Esophagus (tissue), 2 donors: ENCODE data around the gene CACNG4. TPM values are rescaled to one million over a fixed set of nuclear protein-coding genes. Genes with fewer than 3 reads are reported as not detected.

ENCODE experiments used
- H3K27ac ChIP-seq, 2 donors: one replicate each; pipeline ENCODE4 v1.5.1; 2013; ENCODE audit warnings: low read depth in 2 of 2, mild to moderate bottlenecking in 2 of 2, inconsistent platforms in 1 of 2, low read length in 1 of 2, moderate library complexity in 1 of 2
- H3K27me3 ChIP-seq, 2 donors: one replicate each; pipeline ENCODE4 v1.6.1; 2013; ENCODE audit warnings: low read length in 2 of 2, control low read depth in 1 of 2, mild to moderate bottlenecking in 1 of 2; ENCODE audit not compliant: insufficient read depth in 2 of 2, control insufficient read depth in 1 of 2
- H3K36me3 ChIP-seq, 2 donors: one replicate each; pipeline ENCODE4 v1.6.1; 2013; ENCODE audit warnings: low read length in 1 of 2; ENCODE audit not compliant: control insufficient read depth in 2 of 2, insufficient read depth in 2 of 2
- H3K4me1 ChIP-seq, 2 donors: one replicate each; pipeline ENCODE4 v1.6.1; 2013; ENCODE audit warnings: low read length in 1 of 2; ENCODE audit not compliant: control insufficient read depth in 2 of 2, insufficient read depth in 2 of 2
- H3K4me3 ChIP-seq, 2 donors: one replicate each; pipeline ENCODE4 v1.5.1; 2013; ENCODE audit warnings: low read length in 2 of 2, mild to moderate bottlenecking in 2 of 2, low read depth in 1 of 2, moderate library complexity in 1 of 2
- H3K9me3 ChIP-seq, 2 donors: one replicate each; pipeline ENCODE4 v1.6.1; 2013; ENCODE audit warnings: mild to moderate bottlenecking in 2 of 2, low read depth in 1 of 2, low read length in 1 of 2, moderate library complexity in 1 of 2; ENCODE audit not compliant: control insufficient read depth in 2 of 2, insufficient read depth in 1 of 2
- WGBS, 2 donors: extraction: QIAGEN DNeasy Blood & Tissue Kit; methylation state at CpG; one replicate each; pipeline ENCODE4 v1.1.7; 2013; 5-methylcytosine and 5-hydroxymethylcytosine counted together
- polyA plus RNA-seq, 2 donors: library from polyadenylated mRNA; stranded (reverse); fragments of 200-250 nt; gene quantifications; one replicate each; pipeline ENCODE4 v1.2.3, GENCODE V29; 2013
- donor health status: healthy with polysubstance abuse.
- donor health status: Bipolar disorder and iron deficiency.

CACNG4 gene
- under 1 TPM; 0.18 to 0.29 TPM for polyA plus RNA-seq

- Histone ChIP-seq H3K36me3 (no peaks in the 10 kb centered on the region), H3K27me3 (peaks cover 0 to 7% of the 10 kb centered on the region in 2 donors), H3K4me3 (peak within 1 kb of the TSS; percentile 31 to 38), H3K27ac (no peak within 1 kb of the TSS), H3K4me1 (peaks cover 13 to 16% of the 10 kb centered on the region in 2 donors), H3K9me3 (no peaks in the 10 kb centered on the region)
- 5 to 14% methylated on average over 25 to 61 of the region's 71 CpGs for WGBS, 2 donors
Measured at GRCh38 chr17:66963909-66964771, at the start of gene CACNG4. Gene CACNG4, plus strand, starts transcription at chr17:66964707. Its CDS starts 205 bp downstream, at chr17:66964912.

- no peak overlapping the region for H3K4me3 ChIP-seq
- H3K27me3 ChIP-seq, result no peaks in the 10 kb centered on the region
- WGBS, 2 donors, result 49 to 55% methylated on average over 7 of the region's 7 CpGs
- H3K27ac ChIP-seq, result no peak overlapping the region
- H3K36me3 ChIP-seq, result no peaks in the 10 kb centered on the region
- H3K4me1 ChIP-seq, result no peaks in the 10 kb centered on the region
- peaks cover 0 to 3% of the 10 kb centered on the region in 2 donors for H3K9me3 ChIP-seq
Measured at GRCh38 chr17:66915204-66915611, 49.3 kb upstream of the CACNG4 start.

GRCh38 chr17:66915792-66916191, 48.7 kb upstream of the CACNG4 start:
- Histone ChIP-seq H3K9me3 (peaks cover 0 to 5% of the 10 kb centered on the region in 2 donors), H3K27me3 (no peaks in the 10 kb centered on the region), H3K36me3 (no peaks in the 10 kb centered on the region), H3K4me1 (no peaks in the 10 kb centered on the region), H3K4me3 (no peak overlapping the region), H3K27ac (no peak overlapping the region)
- WGBS, 2 donors, result 88 to 90% methylated on average over 11 of the region's 11 CpGs

GRCh38 chr17:66916946-66917345, 47.6 kb upstream of the CACNG4 start:
- H3K4me3 ChIP-seq, result no peak overlapping the region
- 96 to 97% methylated on average over 1 of the region's 1 CpG for WGBS, 2 donors
- no peaks in the 10 kb centered on the region for H3K36me3 ChIP-seq
- no peaks in the 10 kb centered on the region for H3K27me3 ChIP-seq
- no peaks in the 10 kb centered on the region for H3K4me1 ChIP-seq
- no peak overlapping the region for H3K27ac ChIP-seq
- H3K9me3 ChIP-seq, result peaks cover 0 to 9% of the 10 kb centered on the region in 2 donors

DNA sequence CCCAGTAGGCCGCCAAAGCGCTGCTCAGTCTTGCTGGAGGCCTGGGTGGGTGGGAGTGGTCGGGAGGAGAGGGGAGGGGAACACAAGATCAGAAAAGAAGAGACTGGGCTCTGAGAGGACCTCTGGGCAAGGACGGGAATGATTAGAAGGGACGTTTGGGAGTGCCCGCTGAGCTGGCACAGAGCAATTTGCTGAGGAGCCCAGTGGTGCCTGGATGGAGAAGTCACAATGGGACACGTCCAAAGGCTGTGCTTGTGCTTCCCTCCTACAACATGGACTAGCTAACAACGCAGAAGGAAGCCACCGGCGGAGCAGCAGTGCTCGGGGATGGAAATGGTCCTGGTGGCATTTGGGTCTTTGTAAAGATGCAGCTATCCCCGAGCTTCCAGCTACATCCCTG, 45.6 kb upstream of the CACNG4 start:
- no peak overlapping the region for H3K27ac ChIP-seq
- 83 to 84% methylated on average over 12 of the region's 12 CpGs for WGBS, 2 donors
- H3K4me1 ChIP-seq, result no peaks in the 10 kb centered on the region
- H3K4me3 ChIP-seq, result no peak overlapping the region
- H3K27me3 ChIP-seq, result no peaks in the 10 kb centered on the region
- peaks cover 0 to 9% of the 10 kb centered on the region in 2 donors for H3K9me3 ChIP-seq
- H3K36me3 ChIP-seq, result no peaks in the 10 kb centered on the region

- Histone ChIP-seq H3K27ac (no peak overlapping the region), H3K4me1 (no peaks in the 10 kb centered on the region), H3K27me3 (no peaks in the 10 kb centered on the region), H3K9me3 (peaks cover 0 to 9% of the 10 kb centered on the region in 2 donors), H3K4me3 (no peak overlapping the region), H3K36me3 (no peaks in the 10 kb centered on the region)
- WGBS, 2 donors, result 63 to 70% methylated on average over 9 of the region's 9 CpGs
Measured at GRCh38 chr17:66920435-66920834, 44.1 kb upstream of the CACNG4 start.

DNA sequence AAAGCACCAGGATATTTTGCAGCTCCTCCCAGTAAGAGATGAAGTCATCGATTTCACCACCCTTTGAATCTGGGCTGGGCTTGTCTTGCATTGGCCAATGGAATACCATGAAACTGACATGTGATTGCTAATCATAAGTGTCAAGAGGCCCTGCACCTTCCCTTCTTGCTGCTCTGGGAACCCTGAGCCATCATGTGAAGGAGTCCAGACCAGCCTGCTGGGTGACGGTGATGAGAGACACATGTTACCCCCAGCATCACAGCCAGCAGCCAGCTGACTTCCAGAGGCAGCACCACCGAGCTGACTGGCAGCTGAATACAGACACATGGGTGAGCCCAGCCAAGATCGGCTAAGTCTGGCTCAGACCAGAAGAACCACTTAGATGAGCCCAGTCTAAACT, 43.6 kb upstream of the CACNG4 start:
- WGBS, 2 donors, result 71 to 83% methylated on average over 4 of the region's 4 CpGs
- H3K9me3 ChIP-seq, result peaks cover 0 to 9% of the 10 kb centered on the region in 2 donors
- no peak overlapping the region for H3K4me3 ChIP-seq
- H3K4me1 ChIP-seq, result no peaks in the 10 kb centered on the region
- H3K27me3 ChIP-seq, result no peaks in the 10 kb centered on the region
- H3K27ac ChIP-seq, result no peak overlapping the region
- no peaks in the 10 kb centered on the region for H3K36me3 ChIP-seq

DNA sequence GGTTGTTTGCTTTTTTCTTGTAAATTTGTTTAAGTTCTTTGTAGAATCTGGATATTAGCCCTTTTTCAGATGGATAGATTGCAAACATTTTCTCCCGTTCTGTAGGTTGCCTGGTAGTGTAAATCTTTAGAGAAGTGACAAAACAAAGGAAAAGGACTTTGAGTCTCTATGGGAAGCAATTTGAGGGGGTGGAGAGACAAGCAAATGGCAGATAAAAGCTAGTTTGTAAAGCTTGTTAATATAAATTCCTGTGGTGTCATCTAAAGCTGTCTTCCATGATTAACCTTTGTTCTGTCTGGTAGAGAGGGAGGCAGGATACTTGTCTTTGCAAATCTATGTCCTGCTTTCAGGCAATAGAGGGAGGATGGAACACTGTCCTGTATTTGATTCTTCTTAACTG, 40.6 kb upstream of the CACNG4 start:
- H3K27ac ChIP-seq, result no peak overlapping the region
- no peak overlapping the region for H3K4me3 ChIP-seq
- no peaks in the 10 kb centered on the region for H3K4me1 ChIP-seq
- H3K27me3 ChIP-seq, result no peaks in the 10 kb centered on the region
- WGBS, 2 donors, result 44 to 56% methylated on average over 1 of the region's 1 CpG
- no peaks in the 10 kb centered on the region for H3K36me3 ChIP-seq
- H3K9me3 ChIP-seq, result peaks cover 0 to 6% of the 10 kb centered on the region in 2 donors

DNA sequence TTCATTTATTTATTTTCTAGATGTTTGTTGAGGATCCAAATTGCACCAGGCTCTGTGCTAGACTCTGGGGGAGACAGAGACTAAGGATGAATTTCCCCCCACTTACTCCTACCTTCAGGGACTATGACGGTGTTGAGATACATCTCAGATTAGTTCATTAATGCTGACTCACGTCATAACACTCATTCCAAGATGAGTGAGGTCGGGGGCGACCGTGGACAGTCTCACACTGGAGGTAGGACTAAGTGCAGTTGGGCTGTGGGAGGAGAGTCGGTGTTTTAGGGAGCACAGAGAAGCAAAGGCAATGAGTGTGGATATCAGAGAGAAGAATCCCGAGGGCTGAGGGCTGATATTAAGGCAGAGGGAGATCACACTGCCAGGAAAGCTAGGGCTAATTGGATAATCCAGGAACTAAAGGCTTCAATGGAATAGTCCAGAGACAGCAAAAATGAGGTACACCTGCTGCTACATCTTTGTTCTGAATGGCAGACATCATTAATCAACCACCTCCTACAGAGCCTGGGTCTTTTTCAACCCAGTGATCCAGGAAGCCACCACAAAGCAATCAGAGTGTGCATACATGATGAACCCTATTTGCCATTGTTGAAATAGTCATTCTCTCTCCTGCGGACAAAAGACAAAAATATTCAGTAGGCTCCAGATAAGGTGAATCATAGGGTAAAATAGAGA, 38.6 kb upstream of the CACNG4 start:
- no peaks in the 10 kb centered on the region for H3K36me3 ChIP-seq
- H3K9me3 ChIP-seq, result peaks cover 0 to 2% of the 10 kb centered on the region in 2 donors
- WGBS, 2 donors, result 81 to 82% methylated on average over 8 of the region's 8 CpGs
- H3K27me3 ChIP-seq, result no peaks in the 10 kb centered on the region
- H3K27ac ChIP-seq, result no peak overlapping the region
- H3K4me1 ChIP-seq, result peaks cover 0 to 1% of the 10 kb centered on the region in 2 donors
- no peak overlapping the region for H3K4me3 ChIP-seq
